ENCODE measurements around the gene CNTN1.
A peak's percentile ranks its signal among the peaks of the same experiment; 100 is the strongest.
"Not testable (repeated sequence)": the region's sequence is repeated elsewhere in the genome, so short reads cannot be mapped to it uniquely, and the experiment has no call there.

CNTN1 gene

DNA sequence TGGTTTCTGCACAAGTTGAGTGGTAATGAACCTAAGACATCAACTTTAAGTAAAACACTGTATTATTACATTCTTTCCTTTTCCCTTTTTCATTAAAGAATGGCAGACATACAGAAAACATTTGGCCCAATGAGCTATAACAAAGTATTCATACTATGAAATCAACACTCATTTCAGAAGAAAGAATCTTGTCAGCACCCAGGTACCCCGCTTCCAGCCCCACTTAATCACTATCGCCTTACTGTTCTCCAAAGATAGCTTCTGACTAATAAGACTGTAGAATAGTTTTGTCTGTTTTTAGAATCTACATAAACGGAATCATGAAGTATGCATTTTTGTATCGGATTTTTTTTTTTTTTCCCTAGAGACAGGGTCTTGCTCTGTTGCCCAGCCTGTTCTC is 9.5 kb downstream of the CNTN1 start:
- DNase-seq, result no peak

DNA sequence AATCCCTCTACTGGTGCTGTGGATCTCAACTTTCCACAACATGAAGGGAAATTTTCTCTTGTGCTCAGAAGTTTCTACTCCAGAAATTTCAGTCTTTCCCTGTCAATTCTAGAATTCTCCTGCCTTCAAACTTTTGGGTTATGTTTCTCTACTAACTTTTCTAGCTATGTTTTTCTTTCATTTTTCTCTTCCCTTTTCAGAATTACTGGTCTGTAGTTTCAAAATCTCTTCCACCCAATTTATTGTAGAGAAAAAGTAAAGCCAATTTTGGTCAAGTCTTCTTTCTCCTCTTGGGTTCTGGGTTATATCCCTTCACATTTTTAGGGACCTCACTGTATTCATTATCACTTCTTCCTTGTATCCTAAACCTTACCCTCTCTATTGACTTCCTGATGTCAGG is 18.9 kb downstream of the CNTN1 start:
- DNase-seq, result no peak

DNA sequence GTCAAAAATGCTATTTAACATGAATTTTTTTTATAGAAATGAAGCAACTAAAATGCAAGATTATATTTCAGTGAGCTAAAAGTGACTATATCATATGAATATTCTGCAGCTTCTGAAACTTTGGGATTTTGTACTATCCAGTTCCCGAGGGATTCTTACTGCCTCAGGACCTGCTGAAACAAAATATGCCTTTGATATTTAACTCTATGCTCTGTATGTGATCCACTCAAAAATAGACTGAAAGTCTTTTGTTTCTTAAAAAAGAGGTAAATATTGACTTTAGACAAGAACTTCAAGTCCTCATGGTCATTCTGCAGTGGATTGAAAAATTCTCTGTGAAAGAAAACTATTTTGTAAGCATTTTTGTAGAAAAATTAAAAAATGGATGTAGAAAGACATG is 22.4 kb downstream of the CNTN1 start:
- DNase-seq, result no peak

DNA sequence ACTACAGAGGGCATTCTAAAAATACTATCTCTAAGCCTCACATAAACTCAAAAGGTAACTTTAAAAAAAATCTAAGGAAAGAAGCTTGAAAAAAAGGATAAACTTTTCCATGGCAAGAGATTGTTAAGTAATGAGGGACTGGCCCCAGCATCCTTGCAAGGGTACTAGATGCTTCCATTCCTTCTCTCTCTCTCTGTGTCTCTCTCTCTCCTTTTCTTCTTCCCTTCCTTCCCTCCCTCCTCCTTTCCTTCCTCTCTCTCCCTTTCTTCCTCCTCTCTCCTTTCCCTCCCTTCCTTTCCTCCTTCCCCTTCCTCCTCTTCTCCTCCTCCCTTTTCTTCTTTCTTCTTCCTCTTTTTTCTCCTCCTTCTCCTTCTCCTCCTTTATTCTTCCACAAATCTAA is 23.8 kb downstream of the CNTN1 start:
- DNase-seq, result no peak

DNA sequence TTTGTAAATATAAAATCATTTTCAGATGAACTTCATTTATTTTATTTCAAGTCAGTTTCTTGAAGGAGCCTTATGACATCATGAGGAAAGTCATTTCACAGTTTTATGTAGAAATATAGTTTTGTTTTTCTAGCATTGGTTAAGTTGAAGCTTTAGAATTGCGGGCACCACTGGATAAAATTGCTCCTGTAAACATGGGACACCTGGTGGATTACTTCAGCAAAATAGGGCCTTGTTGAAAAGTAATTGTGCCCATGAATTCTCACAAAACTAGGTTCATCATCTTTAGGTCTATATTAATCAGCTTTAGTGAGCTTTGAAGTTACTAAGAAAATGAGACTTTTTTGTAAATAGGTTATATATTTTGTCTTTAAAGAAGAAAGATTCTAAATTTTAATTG is 25.3 kb downstream of the CNTN1 start:
- no peak for DNase-seq

DNA sequence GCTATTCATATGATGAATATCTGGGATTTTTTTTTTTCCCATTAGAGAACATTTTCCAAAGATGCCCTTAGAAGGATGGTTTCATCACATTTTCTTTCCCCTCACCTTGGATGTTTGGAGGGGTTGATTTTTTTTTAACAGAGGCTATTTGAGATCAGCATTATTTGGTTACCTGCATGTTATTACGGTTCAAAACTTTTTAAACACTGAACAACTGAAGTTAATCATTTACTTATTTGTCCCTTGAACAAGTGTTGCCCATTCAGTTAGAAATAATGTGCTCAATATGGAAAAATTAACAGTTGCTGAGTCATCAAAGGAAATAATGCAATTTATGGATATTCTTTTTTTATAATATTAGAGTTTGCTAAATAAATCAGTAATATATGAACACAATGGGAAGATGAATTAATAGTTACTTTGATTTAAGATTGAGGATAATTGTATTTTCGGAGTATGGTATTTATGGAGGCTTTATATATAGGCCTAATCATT is 26.7 kb downstream of the CNTN1 start:
- no peak for DNase-seq

DNA sequence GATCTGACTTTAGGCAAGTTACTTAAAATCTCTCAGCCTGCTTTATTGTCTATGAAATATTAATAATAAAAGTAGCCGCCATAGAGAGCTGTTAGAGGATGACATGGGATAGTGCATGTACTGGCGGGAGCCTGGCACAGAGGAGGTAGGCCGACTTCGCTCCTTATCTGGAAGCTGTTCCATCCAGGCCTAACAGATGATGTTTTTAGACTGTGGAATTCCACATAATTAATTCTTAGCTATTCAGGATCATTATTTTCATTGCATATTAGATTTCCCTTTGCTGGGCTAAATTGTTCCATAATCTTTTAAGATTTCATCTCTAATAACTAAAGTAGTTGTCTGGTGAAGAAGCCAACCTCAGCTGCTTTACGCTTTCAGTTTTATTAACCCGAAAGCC is 30.8 kb downstream of the CNTN1 start:
- DNase-seq, result no peak

DNA sequence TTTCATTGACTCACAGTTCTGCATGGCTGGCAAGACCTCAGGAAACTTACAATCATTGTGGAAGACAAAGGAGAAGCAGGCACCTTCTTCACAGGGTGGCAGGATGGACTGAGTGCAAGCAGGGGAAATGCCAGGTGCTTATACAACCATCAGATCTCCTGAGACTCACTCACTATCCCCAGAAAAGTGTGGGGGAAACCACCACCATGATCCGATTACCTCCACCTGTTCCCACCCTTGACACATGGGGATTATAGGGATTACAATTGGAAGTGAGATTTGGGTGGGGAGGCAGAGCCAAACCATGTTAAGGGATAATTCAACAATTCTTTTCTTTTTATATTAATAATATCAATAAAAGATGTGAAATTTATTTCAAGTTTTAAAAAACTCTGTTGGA is 34.1 kb downstream of the CNTN1 start:
- DNase-seq, result no peak

DNA sequence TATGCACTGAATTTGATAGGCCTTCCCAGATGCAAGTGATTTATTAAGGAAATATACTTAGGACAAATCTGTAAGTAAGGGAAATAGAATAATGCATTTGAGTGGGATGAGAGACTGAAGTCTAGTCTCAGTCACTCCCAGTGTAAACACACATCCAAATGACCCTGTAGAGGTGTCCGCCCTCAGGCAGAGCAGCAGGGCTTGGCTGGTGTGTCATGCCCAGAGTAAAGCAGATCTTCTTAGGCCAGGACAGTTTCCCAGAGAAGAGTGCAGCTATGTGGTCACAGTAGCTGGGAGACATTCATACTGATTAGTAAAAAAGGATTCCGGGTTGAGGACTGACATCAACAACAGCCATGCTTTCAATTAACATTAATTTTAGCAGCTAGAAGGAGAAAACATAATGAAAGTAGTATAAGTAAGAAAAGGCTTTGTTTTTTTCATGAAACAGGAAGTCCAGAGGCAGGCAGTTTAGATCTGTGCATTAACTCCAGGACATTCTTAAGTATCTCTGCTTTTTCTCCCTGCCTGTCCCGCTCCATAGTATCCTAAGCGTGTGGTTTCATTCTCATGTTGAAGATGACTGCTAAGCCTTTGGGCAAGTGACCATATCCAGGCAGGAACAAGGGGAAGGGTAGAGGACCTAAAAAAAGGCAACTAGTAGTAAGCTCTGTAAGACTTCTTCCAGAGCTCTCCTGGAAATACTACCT is 35.7 kb downstream of the CNTN1 start:
- peak in 1 of 3 experiments; percentile 42 for DNase-seq

DNA sequence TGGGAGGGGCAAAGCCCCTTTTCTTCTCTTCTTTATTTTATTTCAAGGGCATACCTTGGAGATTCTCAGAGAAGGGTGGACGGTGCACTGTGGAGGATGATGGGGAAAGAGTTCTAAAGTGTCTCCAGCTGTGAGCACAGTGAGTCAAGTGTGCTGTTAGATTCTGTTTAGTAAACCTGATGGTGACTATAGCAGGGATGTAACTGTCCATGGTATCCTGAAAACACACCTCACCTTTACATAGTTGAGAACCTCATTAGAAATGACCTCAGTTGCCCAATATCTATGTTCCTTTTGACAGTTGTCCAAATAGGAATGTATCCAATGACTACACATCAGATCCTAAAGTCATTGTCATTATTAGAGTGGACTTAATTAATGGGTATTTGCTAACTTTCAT is 38.0 kb downstream of the CNTN1 start:
- DNase-seq, result no peak

DNA sequence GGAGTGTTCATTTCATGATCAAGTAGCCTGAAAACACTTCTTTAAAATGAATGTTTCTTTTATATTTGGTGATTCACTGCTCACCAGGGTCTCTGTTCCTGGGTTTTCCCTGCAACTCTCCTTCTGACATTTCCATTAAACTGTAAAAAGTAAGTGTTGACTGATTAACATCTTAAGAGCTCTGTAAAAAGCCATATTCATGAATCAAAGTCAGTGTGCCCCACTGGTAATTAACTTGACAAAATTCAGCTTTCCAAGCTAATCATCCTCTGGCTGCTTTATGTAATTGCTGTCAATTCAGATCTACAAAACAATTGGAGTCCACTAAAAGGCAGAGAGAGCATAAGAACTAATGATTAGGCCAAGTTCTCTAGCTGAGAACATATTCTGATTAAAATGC is 41.6 kb downstream of the CNTN1 start:
- peak; percentile 18 to 96 (median 59) for DNase-seq

DNA sequence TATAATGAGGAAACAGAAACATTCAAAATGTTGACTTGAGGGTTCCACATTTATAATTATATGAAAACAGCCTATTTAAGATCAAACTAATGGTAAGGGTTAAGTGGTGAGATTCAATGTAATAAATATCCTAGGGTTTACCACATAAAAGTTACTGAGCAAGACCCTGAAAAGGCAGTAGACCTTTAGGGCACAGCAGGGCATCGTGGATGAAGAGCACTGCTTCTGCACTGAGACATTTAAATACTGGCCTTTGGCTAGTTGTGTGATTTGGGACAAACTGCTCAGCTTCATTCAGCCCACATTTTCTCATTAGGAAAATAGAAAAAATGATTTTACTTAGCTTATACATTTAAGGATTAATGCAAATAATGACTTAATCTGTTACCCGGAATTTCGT is 42.0 kb downstream of the CNTN1 start:
- DNase-seq, result peak in 2 of 3 experiments; percentile 57 to 94

DNA sequence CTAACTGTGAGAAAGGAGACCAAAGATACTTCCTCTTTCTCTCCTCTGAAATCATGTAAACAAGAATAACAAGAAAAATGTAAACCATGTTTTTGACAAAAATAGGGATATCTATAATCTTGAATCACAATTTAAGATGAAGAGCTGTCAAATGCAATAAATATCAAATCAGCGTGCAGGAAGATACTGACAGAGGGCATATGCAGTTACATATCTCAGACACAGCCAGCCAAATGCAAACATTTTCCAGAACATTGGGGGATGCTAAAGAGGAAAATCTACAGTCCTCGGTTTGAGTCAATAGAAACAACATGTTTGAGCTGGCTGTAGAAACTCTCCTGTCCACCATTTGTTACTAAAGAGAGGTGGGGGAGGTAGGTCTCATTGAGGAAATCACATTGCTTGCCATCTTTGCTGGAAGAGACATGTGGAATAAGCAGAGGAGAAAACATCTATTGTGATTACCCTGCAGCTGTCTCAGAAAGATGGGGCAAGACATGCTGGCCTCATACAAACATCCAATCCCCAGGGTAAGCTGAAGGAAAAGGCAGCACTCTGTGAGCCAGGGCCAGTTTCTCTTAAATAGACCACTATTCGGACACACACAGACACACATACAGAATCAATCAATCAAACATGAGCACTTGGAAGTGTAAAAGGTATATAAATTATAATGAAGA is 43.5 kb downstream of the CNTN1 start:
- DNase-seq, result peak in 2 of 3 experiments; percentile 29 to 78

DNA sequence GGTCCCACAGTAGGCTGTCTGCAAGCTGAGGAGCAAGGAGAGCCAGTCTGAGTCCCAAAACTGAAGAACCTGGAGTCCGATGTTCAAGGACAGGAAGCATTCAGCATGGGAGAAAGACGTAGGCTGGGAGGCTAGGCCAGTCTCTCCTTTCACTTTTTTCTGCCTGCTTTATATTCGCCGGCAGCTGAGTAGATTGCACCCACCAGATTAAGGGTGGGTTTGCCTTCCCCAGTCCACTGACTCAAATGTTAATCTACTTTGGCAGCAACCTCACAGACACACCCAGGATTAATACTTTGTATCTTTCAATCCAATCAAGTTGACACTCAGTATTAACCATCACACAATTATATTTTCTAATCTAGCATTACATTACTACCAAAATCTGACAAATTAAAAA is 45.2 kb downstream of the CNTN1 start:
- not testable (repeated sequence) for DNase-seq

DNA sequence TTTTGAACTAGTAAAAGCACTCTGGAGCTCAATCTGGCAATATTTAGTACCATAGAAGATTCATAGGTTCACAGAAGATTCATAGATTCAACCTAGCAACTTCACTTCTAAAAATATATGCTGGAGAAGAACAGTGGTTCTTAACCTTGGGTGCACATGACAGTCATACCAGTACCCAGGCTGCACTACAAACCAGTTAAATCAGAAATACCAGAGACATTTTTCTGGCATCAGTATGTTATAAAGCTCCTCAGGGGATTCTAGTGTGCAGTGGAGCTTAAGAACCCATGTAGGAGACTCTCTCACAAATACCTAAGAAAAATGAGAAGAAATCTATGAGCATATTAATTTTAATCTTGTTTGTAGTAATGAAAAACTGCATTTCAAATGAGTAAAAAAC is 46.6 kb downstream of the CNTN1 start:
- no peak for DNase-seq

DNA sequence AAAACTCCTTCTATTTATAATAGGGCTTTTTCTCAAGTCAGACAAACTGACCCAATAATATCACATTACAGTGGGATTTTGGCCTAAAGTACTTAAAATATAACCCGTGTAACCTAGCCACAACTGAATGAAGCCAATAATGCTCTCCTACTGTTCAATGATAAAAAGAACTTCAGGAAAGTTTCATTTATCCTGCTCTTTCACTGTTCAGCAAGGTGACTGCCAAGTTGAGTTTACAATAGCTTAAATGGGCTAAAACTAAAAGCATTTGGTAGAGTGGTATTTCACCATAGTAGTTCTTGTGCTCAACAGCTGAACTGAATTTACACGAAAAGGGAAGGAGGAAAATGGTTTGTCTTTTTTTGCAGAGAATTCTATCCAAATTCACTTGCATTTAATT is 49.8 kb downstream of the CNTN1 start:
- DNase-seq, result no peak

DNA sequence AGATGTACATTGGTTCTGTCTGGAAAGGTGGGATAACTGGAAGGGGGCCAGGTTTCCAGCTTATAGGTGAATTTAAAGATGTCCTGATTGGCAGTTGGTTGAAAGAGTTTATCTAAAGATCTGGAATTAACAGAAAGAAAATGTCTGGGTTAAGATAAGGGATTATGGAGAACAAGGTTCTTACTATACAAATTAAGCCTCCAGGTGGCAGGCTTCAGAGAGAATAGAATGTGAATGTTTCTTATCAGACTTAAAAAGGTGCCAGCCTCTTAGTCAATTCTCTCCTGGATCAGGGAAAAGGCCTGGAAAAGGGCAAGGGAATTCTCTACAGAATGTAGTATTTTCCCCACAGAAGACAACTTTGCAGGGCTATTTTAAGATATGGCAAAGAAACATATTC is 53.1 kb downstream of the CNTN1 start:
- peak in 1 of 3 experiments; percentile 13 for DNase-seq

DNA sequence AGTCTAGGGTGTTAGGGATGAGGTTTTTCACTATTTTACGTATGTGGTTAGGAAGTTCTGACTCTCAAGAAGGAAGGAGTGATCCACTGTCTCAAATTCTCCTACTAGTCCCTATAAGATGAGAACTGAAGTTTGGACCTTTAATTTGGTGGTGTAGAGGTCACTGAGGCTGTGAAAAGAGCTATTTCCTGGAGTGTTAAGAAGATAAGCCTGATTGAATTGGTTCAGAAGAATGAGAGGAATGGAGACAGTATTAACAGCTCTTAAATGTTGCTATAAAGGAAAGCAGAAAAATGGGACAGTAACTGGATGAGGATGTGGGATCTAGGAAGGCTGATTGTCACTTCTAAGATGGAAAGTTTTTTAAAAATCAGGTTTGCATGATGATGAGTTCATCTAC is 57.6 kb downstream of the CNTN1 start:
- DNase-seq, result no peak

DNA sequence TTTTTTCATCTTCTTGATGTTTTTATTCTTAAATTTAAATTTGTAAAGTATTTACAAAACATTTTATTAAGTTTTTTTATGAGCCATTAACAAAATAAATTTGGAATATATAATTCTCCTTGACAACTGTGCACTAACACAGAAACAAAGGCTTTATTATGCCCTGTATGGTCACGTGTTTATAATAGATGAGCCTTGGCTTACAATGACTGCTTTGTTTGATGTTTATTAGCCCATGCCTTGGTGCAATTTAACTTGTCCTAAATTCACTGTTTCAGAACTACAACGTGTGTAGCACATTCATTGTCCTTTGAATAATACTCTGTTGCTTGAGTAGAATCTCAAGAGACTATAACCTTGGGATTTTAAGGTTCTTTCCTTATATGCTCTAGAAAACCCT is 59.8 kb downstream of the CNTN1 start:
- DNase-seq, result peak in 1 of 3 experiments; percentile 60

DNA sequence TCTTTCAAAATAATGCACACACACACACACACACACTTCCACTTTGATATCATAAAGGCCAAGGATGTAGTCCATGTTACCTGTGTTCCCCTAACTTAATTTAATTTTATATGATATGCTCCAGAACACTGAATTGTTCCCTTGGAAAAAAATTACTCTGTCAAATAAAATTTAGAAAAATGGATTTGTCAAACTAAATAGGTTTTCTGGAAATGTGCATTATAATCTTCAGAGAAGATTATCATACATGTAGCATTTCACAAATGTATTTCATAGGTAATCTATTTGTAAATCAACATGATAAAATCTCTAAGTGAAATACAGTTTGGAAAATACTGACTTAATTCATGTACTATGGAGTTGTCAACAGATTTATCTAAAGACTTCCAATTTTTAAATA is 68.6 kb downstream of the CNTN1 start:
- DNase-seq, result no peak

DNA sequence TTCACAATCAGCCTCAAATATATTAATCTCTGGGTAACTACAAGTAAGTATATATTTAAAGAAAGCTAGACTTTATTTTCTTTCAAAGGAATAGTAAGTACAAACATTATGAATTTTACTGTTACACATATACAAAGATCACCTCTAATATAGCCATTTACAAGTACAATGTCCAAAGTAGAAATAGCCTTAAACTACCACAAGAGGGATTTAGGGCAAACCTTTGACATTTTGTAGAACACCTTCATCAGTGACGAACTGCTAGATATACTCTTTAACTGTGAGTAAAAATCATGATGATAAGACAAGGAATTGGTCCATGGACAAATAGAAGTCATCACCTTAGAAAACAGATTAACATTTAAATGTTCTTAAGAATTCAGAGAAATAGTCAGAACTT is 69.8 kb downstream of the CNTN1 start:
- DNase-seq, result no peak

DNA sequence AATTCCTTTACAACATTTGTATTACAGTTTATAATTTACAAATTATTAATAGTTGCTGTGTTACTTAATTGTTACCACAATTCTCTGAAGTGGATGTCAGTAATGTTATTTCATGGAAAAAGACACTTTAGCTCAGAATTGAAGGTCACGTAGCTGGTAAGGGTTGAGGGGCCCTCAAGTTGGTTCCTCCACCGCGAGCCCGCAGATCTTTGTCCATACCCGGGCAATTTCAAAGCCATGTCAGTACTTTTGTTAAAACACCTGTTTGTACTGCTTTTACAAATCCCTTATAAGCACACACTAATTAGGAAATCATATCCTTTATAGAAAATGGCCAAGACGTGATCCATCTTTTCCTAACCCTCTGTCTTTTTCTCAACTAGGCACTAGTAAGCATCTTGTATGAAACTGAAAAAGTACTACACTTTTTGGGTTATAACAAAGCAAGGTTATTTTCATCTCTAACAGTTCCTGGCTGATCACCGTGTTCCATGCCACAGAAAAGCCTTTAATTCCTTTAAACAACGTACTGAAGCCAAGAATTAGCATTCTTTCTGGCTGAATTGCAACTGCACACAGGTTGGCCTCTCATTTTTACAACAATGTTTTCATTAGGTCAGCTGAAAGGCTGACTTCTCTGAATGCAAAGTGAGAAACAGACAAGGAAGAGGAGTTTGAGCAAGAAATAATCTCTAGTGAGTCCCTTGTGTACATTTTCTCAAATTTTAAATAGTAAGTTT is 76.1 kb downstream of the CNTN1 start:
- DNase-seq, result peak in 1 of 3 experiments; percentile 49

DNA sequence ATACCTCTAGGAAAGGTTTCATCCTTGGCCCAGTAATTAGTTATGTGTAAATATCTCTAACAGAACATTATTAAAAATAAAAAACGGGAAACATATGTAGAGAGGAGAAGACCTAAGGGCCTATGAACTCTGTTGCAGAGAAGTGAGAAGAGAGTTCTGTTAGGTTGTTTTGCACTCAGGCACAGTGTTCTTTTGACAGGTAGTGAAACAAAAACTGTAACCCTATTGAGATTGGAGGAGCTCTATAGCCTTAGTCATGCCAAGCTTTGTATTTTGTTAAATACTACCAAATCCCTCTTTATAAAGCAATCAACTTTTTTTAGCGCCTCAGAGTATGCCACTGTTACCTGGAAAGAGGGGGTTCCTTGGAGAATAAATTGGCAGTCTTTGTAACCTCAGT is 77.6 kb downstream of the CNTN1 start:
- DNase-seq, result no peak

DNA sequence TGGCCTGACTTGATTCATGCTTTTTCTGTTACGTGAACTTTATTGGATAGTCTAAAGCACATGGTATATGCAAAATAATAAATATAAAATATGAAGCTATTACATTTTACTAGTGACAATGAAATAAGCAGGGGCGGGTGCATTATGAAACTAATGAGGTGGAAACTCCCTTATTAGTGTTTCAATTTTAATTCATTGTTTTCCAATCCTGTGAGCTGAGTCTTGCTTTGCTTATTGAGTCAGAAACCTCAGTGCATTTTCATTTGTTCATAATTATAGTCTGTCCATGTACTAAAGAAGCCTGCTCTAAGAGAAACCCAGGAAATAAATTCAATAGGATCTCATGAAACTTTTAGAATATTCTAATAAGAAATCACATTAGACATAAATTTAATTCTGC is 78.5 kb downstream of the CNTN1 start:
- DNase-seq, result peak in 1 of 3 experiments; percentile 43
